GM23338 (cell line): Measurements from ENCODE around the gene EPB41L5.

Source experiments
- CTCF ChIP-seq, 2 experiments: fragments of 200-600 bp in 1 of 2; sonication (generic) in 1 of 2; conservative IDR thresholded peaks; 2 replicates each; pipeline versions ENCODE4 v1.5.1 to v1.6.1; 2016 to 2017; ENCODE audit warnings: antibody characterized with exemption in 2 of 2, low read depth in 2 of 2, mild to moderate bottlenecking in 2 of 2, moderate library complexity in 1 of 2
- REST ChIP-seq: IDR thresholded peaks from one replicate; pipeline ENCODE4 v1.6.1; 2018; ENCODE audit warnings: antibody characterized with exemption; ENCODE audit not compliant: unreplicated experiment

- TF ChIP-seq CTCF (conservative IDR thresholded peaks at IDR 0.05; ENCODE audit: low read depth in 2 of 2) (no peak), REST (no peak)
Observed at GRCh38 chr2:120052597-120052996, 39.7 kb downstream of the EPB41L5 start.
